NCI-H524 treated with DMSO at 0.1 percent for 48 hours (cell line): ENCODE data around the gene SMAD6.
"Not testable (repeated sequence)": the region's sequence is repeated elsewhere in the genome, so short reads cannot be mapped to it uniquely, and the experiment has no call there.

Source experiments
- DNase-seq: peaks from one replicate; lab custom pipeline; 2025; lab: John Stamatoyannopoulos, UW

Gene SMAD6

GRCh38 chr15:66825139-66825538 is 123.1 kb downstream of the SMAD6 start:
- DNase-seq: no peak

GRCh38 chr15:66825731-66826130 is 123.7 kb downstream of the SMAD6 start:
- no peak for DNase-seq

GRCh38 chr15:66826507-66826906 is 124.5 kb downstream of the SMAD6 start:
- DNase-seq: no peak

GRCh38 chr15:66827039-66827697 is 125.1 kb downstream of the SMAD6 start:
- no peak for DNase-seq

- DNase-seq: no peak
Measured at GRCh38 chr15:66827698-66828055, 125.6 kb downstream of the SMAD6 start.

- DNase-seq: not testable (repeated sequence)
Measured at GRCh38 chr15:66828817-66829541, 126.9 kb downstream of the SMAD6 start.

- DNase-seq: no peak
Measured at GRCh38 chr15:66829551-66830121, 127.6 kb downstream of the SMAD6 start.

GRCh38 chr15:66830358-66830757 is 128.3 kb downstream of the SMAD6 start:
- no peak for DNase-seq

GRCh38 chr15:66830823-66831222 is 128.8 kb downstream of the SMAD6 start:
- no peak for DNase-seq

GRCh38 chr15:66831289-66831688 is 129.3 kb downstream of the SMAD6 start:
- no peak for DNase-seq

GRCh38 chr15:66831801-66832390 is 129.9 kb downstream of the SMAD6 start:
- no peak for DNase-seq
